Esophagus muscularis mucosa (tissue), 4 donors: ENCODE data around the gene KIRREL3. TPM values are rescaled to one million over a fixed set of nuclear protein-coding genes. Genes with fewer than 3 reads are reported as not detected.

Experiments used
- DNase-seq: peaks from one replicate; pipeline ENCODE4 v3.0.0-alpha.2; 2017; ENCODE audit errors: extremely low spot score
- H3K27ac ChIP-seq, 4 donors: fragments of 200-600 bp; sonication (generic); replicated peaks in 1 of 4; 1 replicate in 3 of 4; 2 replicates in 1 of 4; pipeline ENCODE4 v1.5.1; 2016 to 2019; ENCODE audit warnings: mild to moderate bottlenecking in 1 of 4
- H3K27me3 ChIP-seq, 4 donors: fragments of 200-600 bp; sonication (generic); one replicate each; pipeline versions ENCODE4 v1.5.1 to v1.6.0; 2016 to 2019
- H3K36me3 ChIP-seq, 4 donors: fragments of 200-600 bp; sonication (generic); one replicate each; pipeline ENCODE4 v1.5.1; 2016 to 2019
- H3K4me1 ChIP-seq, 4 donors: fragments of 200-600 bp; sonication (generic); one replicate each; pipeline ENCODE4 v1.5.1; 2016 to 2019
- H3K4me3 ChIP-seq, 4 donors: fragments of 200-600 bp; sonication (generic); 1 replicate in 2 of 4; 2 replicates in 2 of 4; pipeline ENCODE4 v1.5.1; 2016 to 2019; ENCODE audit warnings: mild to moderate bottlenecking in 4 of 4, moderate library complexity in 1 of 4
- H3K9me3 ChIP-seq, 4 donors: fragments of 200-600 bp; sonication (generic); 1 replicate in 3 of 4; 2 replicates in 1 of 4; pipeline ENCODE4 v1.5.1; 2016 to 2019
- EP300 ChIP-seq: sonication (generic); formaldehyde crosslinking; IDR thresholded peaks from one replicate; pipeline ENCODE4 v1.6.1; 2017; ENCODE audit warnings: antibody characterized with exemption
- POLR2A ChIP-seq: fragments of 450-650 bp; IDR thresholded peaks from one replicate; pipeline ENCODE4 v1.6.1; 2017; ENCODE audit warnings: antibody characterized with exemption, moderate library complexity, mild to moderate bottlenecking, low read depth
- POLR2AphosphoS5 ChIP-seq, 2 donors: sonication (generic); formaldehyde crosslinking; IDR thresholded peaks; one replicate each; pipeline ENCODE4 v1.6.1; 2017; ENCODE audit warnings: antibody characterized with exemption in 2 of 2
- WGBS: methylation state at CpG from one replicate; pipeline ENCODE4 v1.1.5; 2018; 5-methylcytosine and 5-hydroxymethylcytosine counted together
- intact Hi-C: fragments of 100-400 bp; cut with DNase I; formaldehyde crosslinking; loops from one replicate; pipeline ENCODE4 v1.15.1; 2023
- total RNA-seq, 4 donors: library from RNA; depleted of rRNA; stranded (reverse); fragments of >200 nt; gene quantifications; one replicate each; pipeline versions ENCODE4 v1.1.0 to v1.2.1, GENCODE V29; 2016
- TF ChIP-seq, protein P1 (sequence below), 3 experiments: fragments of 200-600 bp in 2 of 3; fragments of 450-650 bp in 1 of 3; sonication (generic) in 2 of 3; IDR thresholded peaks; one replicate each; pipeline ENCODE4 v1.5.1; 2017 to 2019; ENCODE audit warnings: antibody characterized with exemption in 3 of 3, mild to moderate bottlenecking in 2 of 3, moderate library complexity in 1 of 3

The KIRREL3 gene
- total RNA-seq, 4 donors from 2014 or later = 1.7 to 6.5 (median 3.1) TPM

DNA sequence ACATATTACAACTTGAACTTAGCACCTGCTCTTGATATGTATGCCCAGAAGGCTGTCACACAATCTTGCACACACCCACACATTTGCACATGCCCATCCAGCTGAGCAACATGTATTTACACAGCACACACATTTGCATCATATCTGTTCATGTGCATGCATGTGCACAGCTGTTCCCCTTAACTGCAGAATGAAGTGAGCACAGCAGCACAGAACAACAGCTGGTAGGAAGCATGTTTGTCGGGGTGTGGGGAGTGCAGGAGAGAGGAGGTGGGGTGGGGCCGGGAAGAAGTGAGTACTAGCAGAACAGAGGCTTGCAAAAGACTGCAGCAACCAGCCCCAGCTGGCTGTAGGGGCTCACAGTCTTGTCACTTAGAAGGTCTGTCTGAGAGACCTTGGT, 296.5 kb downstream of the KIRREL3 start:
- H3K27ac ChIP-seq = no peak overlapping the region
- intact Hi-C loops = no loop called here
- peaks cover 0 to 25% (median 20%) of the 10 kb centered on the region in 4 donors for H3K4me1 ChIP-seq
- no peak overlapping the region for H3K4me3 ChIP-seq
- H3K9me3 ChIP-seq = no peaks in the 10 kb centered on the region
- H3K27me3 ChIP-seq = no peaks in the 10 kb centered on the region
- WGBS = 43% methylated on average over 2 of the region's 2 CpGs
- no peaks in the 10 kb centered on the region for H3K36me3 ChIP-seq
- DNase-seq = no peak
- TF ChIP-seq POLR2A = no peak
- TF ChIP-seq EP300 = no peak
- TF ChIP-seq, protein P1, sequence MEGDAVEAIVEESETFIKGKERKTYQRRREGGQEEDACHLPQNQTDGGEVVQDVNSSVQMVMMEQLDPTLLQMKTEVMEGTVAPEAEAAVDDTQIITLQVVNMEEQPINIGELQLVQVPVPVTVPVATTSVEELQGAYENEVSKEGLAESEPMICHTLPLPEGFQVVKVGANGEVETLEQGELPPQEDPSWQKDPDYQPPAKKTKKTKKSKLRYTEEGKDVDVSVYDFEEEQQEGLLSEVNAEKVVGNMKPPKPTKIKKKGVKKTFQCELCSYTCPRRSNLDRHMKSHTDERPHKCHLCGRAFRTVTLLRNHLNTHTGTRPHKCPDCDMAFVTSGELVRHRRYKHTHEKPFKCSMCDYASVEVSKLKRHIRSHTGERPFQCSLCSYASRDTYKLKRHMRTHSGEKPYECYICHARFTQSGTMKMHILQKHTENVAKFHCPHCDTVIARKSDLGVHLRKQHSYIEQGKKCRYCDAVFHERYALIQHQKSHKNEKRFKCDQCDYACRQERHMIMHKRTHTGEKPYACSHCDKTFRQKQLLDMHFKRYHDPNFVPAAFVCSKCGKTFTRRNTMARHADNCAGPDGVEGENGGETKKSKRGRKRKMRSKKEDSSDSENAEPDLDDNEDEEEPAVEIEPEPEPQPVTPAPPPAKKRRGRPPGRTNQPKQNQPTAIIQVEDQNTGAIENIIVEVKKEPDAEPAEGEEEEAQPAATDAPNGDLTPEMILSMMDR (IDR thresholded peaks at IDR 0.05) = no peak
- TF ChIP-seq POLR2AphosphoS5 (IDR thresholded peaks at IDR 0.05) = no peak

DNA sequence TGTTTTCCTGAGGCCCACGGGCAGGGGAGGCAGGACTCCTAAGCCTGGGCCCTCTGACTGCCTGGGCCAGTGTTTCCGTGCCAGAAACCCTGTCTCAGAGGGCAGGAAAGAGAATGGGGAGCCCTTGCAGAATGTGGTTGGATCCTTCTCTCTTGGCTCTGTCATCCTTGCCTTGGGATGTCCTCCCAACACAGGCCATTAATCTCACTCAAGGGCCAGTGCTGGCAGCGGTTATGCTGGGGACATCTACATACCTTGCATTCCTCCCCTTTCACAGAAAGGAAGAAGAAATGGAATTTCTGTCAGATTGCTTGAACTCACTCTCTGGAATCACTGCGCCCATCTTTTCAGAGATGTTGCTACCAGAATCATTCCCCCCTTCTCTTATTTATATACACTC, 296.9 kb downstream of the KIRREL3 start:
- Histone ChIP-seq H3K4me3 (no peak overlapping the region), H3K27me3 (no peaks in the 10 kb centered on the region), H3K4me1 (peaks cover 0 to 25% (median 20%) of the 10 kb centered on the region in 4 donors), H3K36me3 (no peaks in the 10 kb centered on the region), H3K27ac (no peak overlapping the region), H3K9me3 (no peaks in the 10 kb centered on the region)
- WGBS = 72% methylated on average over 4 of the region's 4 CpGs
- DNase-seq = no peak
- intact Hi-C loops = no loop called here
- no peak for TF ChIP-seq POLR2A
- no peak for TF ChIP-seq POLR2AphosphoS5 (IDR thresholded peaks at IDR 0.05)
- TF ChIP-seq, protein P1 (IDR thresholded peaks at IDR 0.05) = no peak
- TF ChIP-seq EP300 = no peak

DNA sequence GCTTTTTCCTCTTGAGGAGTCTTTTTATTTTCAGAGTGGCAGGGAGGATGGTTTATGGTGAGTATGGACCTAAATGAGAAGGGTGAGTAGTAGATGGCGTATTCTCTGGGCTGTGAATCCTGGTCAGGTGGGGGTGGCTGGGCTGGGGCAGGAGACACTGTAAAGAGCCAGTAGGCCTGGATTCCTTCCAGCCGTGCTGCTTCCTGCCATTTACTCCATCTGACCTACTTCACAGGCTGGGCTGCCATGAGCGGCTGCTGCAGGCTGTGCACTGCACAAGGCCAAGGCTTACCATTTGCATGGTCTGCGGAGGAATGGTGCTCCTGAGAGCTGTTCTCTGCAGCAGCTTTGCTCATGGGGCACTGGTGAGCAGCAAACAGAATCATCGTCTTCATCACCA, 297.6 kb downstream of the KIRREL3 start:
- intact Hi-C loops = no loop called here
- WGBS = 71% methylated on average over 4 of the region's 5 CpGs
- Histone ChIP-seq H3K4me1 (peaks cover 0 to 25% (median 20%) of the 10 kb centered on the region in 4 donors), H3K9me3 (no peaks in the 10 kb centered on the region), H3K27me3 (no peaks in the 10 kb centered on the region), H3K27ac (no peak overlapping the region), H3K36me3 (no peaks in the 10 kb centered on the region), H3K4me3 (no peak overlapping the region)
- no peak for TF ChIP-seq EP300
- TF ChIP-seq, protein P1 (IDR thresholded peaks at IDR 0.05) = no peak
- no peak for TF ChIP-seq POLR2AphosphoS5 (IDR thresholded peaks at IDR 0.05)
- no peak for TF ChIP-seq POLR2A
- DNase-seq = no peak

DNA sequence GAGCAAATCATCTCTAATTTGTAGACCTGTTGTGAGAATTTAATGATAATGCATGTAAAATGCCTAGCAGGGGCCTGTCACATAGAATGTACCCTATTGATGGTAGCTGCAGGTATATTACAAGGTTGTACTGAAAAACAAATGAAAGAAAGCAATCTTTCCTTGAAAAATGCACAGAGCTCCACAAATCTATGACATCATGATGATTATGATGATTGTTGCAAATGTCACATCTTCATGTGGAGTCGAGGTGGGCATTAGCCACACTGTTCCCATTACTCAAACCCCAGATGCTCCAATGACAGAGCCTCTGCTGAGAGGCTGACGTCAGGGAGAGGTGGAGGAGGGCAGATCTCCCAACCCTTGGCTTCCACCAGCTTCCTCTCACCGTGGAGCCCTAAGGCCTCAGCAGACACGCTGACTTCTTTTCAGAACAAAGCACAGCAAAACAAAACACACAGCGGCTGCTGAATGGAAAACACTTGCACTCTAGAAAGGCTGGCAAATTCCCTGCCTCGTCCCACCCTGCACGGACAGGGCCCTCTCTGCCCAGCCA, 298.3 kb downstream of the KIRREL3 start:
- H3K4me3 ChIP-seq = no peak overlapping the region
- no peak for DNase-seq
- no peaks in the 10 kb centered on the region for H3K27me3 ChIP-seq
- peaks cover 0 to 25% (median 20%) of the 10 kb centered on the region in 4 donors for H3K4me1 ChIP-seq
- intact Hi-C loops = no loop called here
- H3K36me3 ChIP-seq = no peaks in the 10 kb centered on the region
- no peak for TF ChIP-seq EP300
- no peak for TF ChIP-seq POLR2AphosphoS5 (IDR thresholded peaks at IDR 0.05)
- TF ChIP-seq POLR2A = no peak
- TF ChIP-seq, protein P1 (IDR thresholded peaks at IDR 0.05) = no peak
- WGBS = 81% methylated on average over 7 of the region's 7 CpGs
- H3K27ac ChIP-seq = no peak overlapping the region
- no peaks in the 10 kb centered on the region for H3K9me3 ChIP-seq

DNA sequence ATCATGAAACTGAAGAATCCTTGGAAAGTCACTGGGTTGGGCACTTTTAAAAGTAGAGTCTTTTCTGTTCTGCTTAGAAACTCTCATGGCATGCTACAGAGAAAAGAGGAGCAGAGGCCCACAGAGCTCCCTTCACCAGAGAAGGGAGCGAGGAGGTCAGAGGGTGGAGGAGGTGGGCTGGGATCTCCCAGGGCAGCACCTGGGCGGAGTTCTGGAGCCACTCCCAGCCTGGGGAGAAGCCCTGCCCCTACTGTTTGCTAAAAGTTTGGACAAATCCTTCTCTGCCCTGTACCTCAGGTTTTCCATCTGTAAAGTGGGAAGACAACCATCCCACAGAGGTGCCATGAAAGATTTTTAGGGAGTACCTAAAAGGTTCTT, 299.1 kb downstream of the KIRREL3 start:
- peaks cover 0 to 25% (median 20%) of the 10 kb centered on the region in 4 donors for H3K4me1 ChIP-seq
- intact Hi-C loops = no loop called here
- no peak for DNase-seq
- WGBS = 90% methylated on average over 2 of the region's 2 CpGs
- no peaks in the 10 kb centered on the region for H3K27me3 ChIP-seq
- H3K9me3 ChIP-seq = no peaks in the 10 kb centered on the region
- peak overlapping the region in 1 of 4 donors; percentile 1 for H3K27ac ChIP-seq
- TF ChIP-seq POLR2AphosphoS5 (IDR thresholded peaks at IDR 0.05) = no peak
- no peak for TF ChIP-seq POLR2A
- TF ChIP-seq, protein P1 (IDR thresholded peaks at IDR 0.05) = no peak
- no peak for TF ChIP-seq EP300
- H3K4me3 ChIP-seq = no peak overlapping the region
- no peaks in the 10 kb centered on the region for H3K36me3 ChIP-seq
